Measurements from ENCODE around the gene DGKG.

GRCh38 chr3:186212611-186213010 lies 149.4 kb downstream of the DGKG start:
- TF ChIP-seq EZH2 (IDR thresholded peaks at IDR 0.05) = no peak
- no peak for TF ChIP-seq POLR2AphosphoS5 (IDR thresholded peaks at IDR 0.05; ENCODE audit: borderline replicate concordance, low read depth, low read length)
- no peak for TF ChIP-seq FOXP2 (optimal IDR thresholded peaks at IDR 0.05; ENCODE audit: control extremely low read depth, extremely low read length, insufficient read depth)

Measured in SK-N-MC (cell line).